HCT116 (cell line): Measurements from ENCODE around the gene LAMTOR5. TPM values are rescaled to one million over a fixed set of nuclear protein-coding genes. Genes with fewer than 3 reads are reported as not detected.

Experiments used
- ATAC-seq: fragments of 200-7000 bp; cut with Tn5 transposase; 2 replicates; pipeline ENCODE4 v1.9.1; 2020; ENCODE audit warnings: mild to moderate bottlenecking, moderate library complexity
- BruUV-seq: library from RNA; stranded (reverse); fragments of 400-500 nt; replicated peaks from 2 replicates; lab custom pipeline; 2021; lab: Mats Ljungman, UMichigan
- CTCF ChIA-PET: fragments of 300-600 bp; sonication (Branson Sonifier 250); formaldehyde crosslinking; loops from one replicate; lab custom pipeline; 2021; ENCODE audit warnings: antibody characterized with exemption; lab: Charles Lee
- POLR2A ChIA-PET: fragments of 300-600, 350-600 bp; sonication (Branson Sonifier 250); formaldehyde crosslinking; loops from one replicate; lab custom pipeline; 2021; ENCODE audit warnings: antibody characterized with exemption; lab: Charles Lee
- RAD21 ChIA-PET, 2 experiments: fragments of 300-600 bp; sonication (Branson Sonifier 250); formaldehyde crosslinking; loops; one replicate each; lab custom pipeline; 2023; ENCODE audit warnings: low total read pairs in 2 of 2; ENCODE audit not compliant: uncharacterized antibody in 2 of 2, unreplicated experiment in 2 of 2, low non-redundant PET in 1 of 2; lab: Charles Lee
- DNase-seq: peaks from one replicate; pipeline ENCODE4 v3.0.0-alpha.2; 2010; ENCODE audit warnings: low read depth, low spot score
- H2AFZ ChIP-seq: fragments of 200-600 bp; shearing (Covaris generic), sonication (generic); 2 replicates; pipeline ENCODE4 v1.6.1; 2017; ENCODE audit warnings: low read depth, mixed run types, mixed read lengths, antibody characterized with exemption, low read length; ENCODE audit not compliant: poor library complexity, severe bottlenecking
- H3K27ac ChIP-seq: 2 replicates; pipeline ENCODE4 v1.5.1; 2012; ENCODE audit warnings: low read depth, low read length
- H3K27me3 ChIP-seq: fragments of 200-600 bp; sonication (generic); 2 replicates; pipeline ENCODE4 v1.6.1; 2016; ENCODE audit warnings: mixed run types, low read length, mixed read lengths; ENCODE audit not compliant: insufficient read depth
- H3K36me3 ChIP-seq, 2 experiments: fragments of 200-500 bp in 1 of 2; fragments of 200-600 bp in 1 of 2; sonication (Bioruptor generic) in 1 of 2; sonication (generic) in 1 of 2; 2 replicates each; pipeline versions ENCODE4 v1.5.1 to v1.6.1; 2014 to 2016; ENCODE audit warnings: low read length in 2 of 2, inconsistent platforms in 1 of 2, mixed read lengths in 1 of 2, mixed run types in 1 of 2; ENCODE audit not compliant: insufficient read depth in 2 of 2, control insufficient read depth in 1 of 2
- H3K4me1 ChIP-seq, 2 experiments: fragments of 200-600 bp in 1 of 2; sonication (generic) in 1 of 2; 2 replicates each; pipeline versions ENCODE4 v1.5.1 to v1.6.1; 2012 to 2017; ENCODE audit warnings: low read length in 2 of 2, inconsistent platforms in 1 of 2, mild to moderate bottlenecking in 1 of 2, mixed read lengths in 1 of 2, mixed run types in 1 of 2, moderate library complexity in 1 of 2; ENCODE audit not compliant: insufficient read depth in 2 of 2, control insufficient read depth in 1 of 2
- H3K4me2 ChIP-seq: fragments of 200-600 bp; sonication (generic); 2 replicates; pipeline ENCODE4 v1.6.1; 2017; ENCODE audit warnings: mixed run types, low read length, mixed read lengths
- H3K4me3 ChIP-seq, 2 experiments: fragments of 200-600 bp in 1 of 2; sonication (generic) in 1 of 2; replicated peaks in 1 of 2; 2 replicates each; pipeline ENCODE4 v1.5.1; 2011 to 2016; ENCODE audit warnings: low read length in 2 of 2, control low read depth in 1 of 2, low read depth in 1 of 2, mild to moderate bottlenecking in 1 of 2, mixed read lengths in 1 of 2, mixed run types in 1 of 2
- H3K79me2 ChIP-seq: fragments of 200-600 bp; sonication (generic); 2 replicates; pipeline ENCODE4 v1.6.1; 2017; ENCODE audit warnings: mild to moderate bottlenecking, mixed run types, low read length, moderate library complexity, mixed read lengths; ENCODE audit not compliant: insufficient read depth
- H3K9ac ChIP-seq: fragments of 200-600 bp; sonication (generic); 2 replicates; pipeline ENCODE4 v1.6.1; 2016; ENCODE audit warnings: low read length, mixed read lengths
- H3K9me2 ChIP-seq: fragments of 200-600 bp; sonication (generic), shearing (Covaris generic); 2 replicates; pipeline ENCODE4 v1.6.1; 2017; ENCODE audit warnings: mixed run types, mild to moderate bottlenecking, moderate library complexity; ENCODE audit not compliant: insufficient read depth
- H3K9me3 ChIP-seq, 2 experiments: fragments of 200-500 bp in 1 of 2; fragments of 200-600 bp in 1 of 2; sonication (Bioruptor generic) in 1 of 2; sonication (generic) in 1 of 2; 2 replicates each; pipeline ENCODE4 v1.6.1; 2014 to 2017; ENCODE audit warnings: low read length in 2 of 2, mixed read lengths in 2 of 2, inconsistent platforms in 1 of 2, low read depth in 1 of 2, mild to moderate bottlenecking in 1 of 2, mixed run types in 1 of 2, moderate library complexity in 1 of 2; ENCODE audit not compliant: control insufficient read depth in 1 of 2, insufficient read depth in 1 of 2
- H4K20me1 ChIP-seq: fragments of 200-600 bp; sonication (generic), shearing (Covaris generic); 2 replicates; pipeline ENCODE4 v1.6.1; 2017; ENCODE audit warnings: mixed run types, mild to moderate bottlenecking, moderate library complexity; ENCODE audit not compliant: insufficient read depth
- CEBPB ChIP-seq: IDR thresholded peaks from 2 replicates; pipeline ENCODE4 v1.6.1; 2012; ENCODE audit warnings: low read depth
- EGR1 ChIP-seq: IDR thresholded peaks from 2 replicates; pipeline ENCODE4 v1.6.1; 2012; ENCODE audit warnings: low read depth
- POLR2A ChIP-seq: IDR thresholded peaks from 2 replicates; pipeline ENCODE4 v1.7.0; 2011; ENCODE audit warnings: borderline replicate concordance; ENCODE audit not compliant: insufficient read depth, insufficient read length; ENCODE audit errors: extremely low read depth
- SIN3A ChIP-seq: IDR thresholded peaks from 2 replicates; pipeline ENCODE4 v1.6.1; 2012; ENCODE audit warnings: low read depth
- SRF ChIP-seq: IDR thresholded peaks from 2 replicates; pipeline ENCODE4 v1.6.1; 2012; ENCODE audit warnings: low read depth
- TCF7L2 ChIP-seq: IDR thresholded peaks from 2 replicates; pipeline ENCODE4 v1.7.0; 2011; ENCODE audit warnings: borderline replicate concordance, inconsistent platforms; ENCODE audit not compliant: insufficient read depth, insufficient read length; ENCODE audit errors: extremely low read depth
- ZFX ChIP-seq: fragments of 450-650 bp; IDR thresholded peaks from 2 replicates; pipeline ENCODE4 v1.6.1; 2017
- intact Hi-C: fragments of 100-400 bp; cut with micrococcal nuclease; formaldehyde crosslinking; loops from 2 replicates; pipeline ENCODE4 v1.10.0; 2022
- total RNA-seq: library from RNA; stranded (reverse); gene quantifications from one replicate; pipeline ENCODE4 v1.2.1, GENCODE V29; 2021; ENCODE audit not compliant: unreplicated experiment
- TF ChIP-seq, protein P1 (sequence below), 3 experiments: fragments of 200-600 bp in 1 of 3; sonication (generic) in 1 of 3; IDR thresholded peaks in 2 of 3; conservative IDR thresholded peaks in 1 of 3; 2 replicates each; pipeline ENCODE4 v1.5.1; 2012 to 2017; ENCODE audit warnings: low read depth in 2 of 3, low read length in 2 of 3, antibody characterized with exemption in 1 of 3, borderline replicate concordance in 1 of 3, control low read depth in 1 of 3, mild to moderate bottlenecking in 1 of 3, mixed read lengths in 1 of 3, mixed run types in 1 of 3, moderate library complexity in 1 of 3; ENCODE audit not compliant: insufficient read depth in 1 of 3
- TF ChIP-seq, protein P2 (sequence below): IDR thresholded peaks from 2 replicates; pipeline ENCODE4 v1.6.1; 2012
- TF ChIP-seq, protein P3 (sequence below): IDR thresholded peaks from 2 replicates; pipeline ENCODE4 v1.6.1; 2011; ENCODE audit warnings: mild to moderate bottlenecking, low read length, moderate library complexity; ENCODE audit not compliant: insufficient replicate concordance; ENCODE audit errors: extremely low read depth

LAMTOR5 gene
- total RNA-seq, 1 experiment from 2014 or later, result 137 TPM

DNA sequence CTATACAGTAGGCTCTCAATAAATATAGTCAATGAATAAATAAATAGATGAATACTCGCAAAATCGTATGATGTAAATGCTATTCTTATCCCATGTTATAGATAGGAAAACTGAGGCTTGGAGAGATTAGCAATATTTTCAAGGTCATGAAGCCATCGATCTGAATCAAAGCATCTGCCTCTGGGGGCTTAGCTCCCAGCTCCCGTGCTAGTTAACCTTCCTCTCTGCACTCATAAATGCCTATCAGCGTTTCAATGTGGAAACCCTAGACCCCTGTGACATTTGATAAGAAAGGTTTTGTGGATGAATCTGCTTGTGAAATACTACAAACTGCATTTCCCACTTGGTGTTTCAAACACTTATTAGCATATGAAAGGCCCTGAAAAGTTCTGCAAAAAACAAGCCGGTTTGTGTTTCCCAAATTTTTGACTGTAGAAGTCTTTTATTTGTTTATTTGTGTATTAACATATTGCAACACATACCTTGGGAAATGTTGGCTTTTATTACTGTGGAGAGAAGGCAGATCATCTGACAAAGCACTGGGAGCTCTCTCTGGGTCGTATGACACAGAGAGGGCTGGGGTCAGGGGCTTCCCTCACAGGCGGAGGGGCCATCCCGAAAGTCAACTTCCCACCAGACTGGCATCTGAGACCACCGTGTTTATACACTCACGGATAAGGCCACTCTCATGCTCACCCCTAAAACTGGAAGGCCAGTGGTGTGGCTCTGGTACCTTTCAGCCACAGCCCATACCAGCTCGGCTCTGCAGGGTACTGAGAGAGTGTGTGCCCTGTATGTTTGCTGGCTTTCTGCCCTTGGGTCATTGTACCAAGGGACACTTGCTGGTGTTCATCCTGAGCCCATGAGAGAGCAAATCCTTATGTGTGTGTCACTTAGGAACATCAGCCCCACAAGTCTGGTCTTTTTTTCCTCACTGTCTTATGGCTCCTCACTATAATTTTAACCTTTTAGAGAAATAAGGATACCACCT lies 42.5 kb upstream of the LAMTOR5 start:
- Histone ChIP-seq H2AFZ (no peak overlapping the region), H3K4me2 (no peak overlapping the region), H3K27me3 (peaks cover 38% of the 10 kb centered on the region), H4K20me1 (no peaks in the 10 kb centered on the region), H3K79me2 (no peaks in the 10 kb centered on the region), H3K9me3 (no peaks in the 10 kb centered on the region), H3K27ac (no peak overlapping the region), H3K9me2 (no peaks in the 10 kb centered on the region), H3K4me1 (no peaks in the 10 kb centered on the region), H3K9ac (no peak overlapping the region), H3K4me3 (no peak overlapping the region), H3K36me3 (no peaks in the 10 kb centered on the region)
- DNase-seq, result no peak
- ChIA-PET CTCF (no interaction called here), POLR2A (no interaction called here), RAD21 (no interaction called here)
- intact Hi-C loops, result no loop called here
- BruUV-seq, result no TSS peak
- no peak for ATAC-seq
- TF ChIP-seq, protein P1, sequence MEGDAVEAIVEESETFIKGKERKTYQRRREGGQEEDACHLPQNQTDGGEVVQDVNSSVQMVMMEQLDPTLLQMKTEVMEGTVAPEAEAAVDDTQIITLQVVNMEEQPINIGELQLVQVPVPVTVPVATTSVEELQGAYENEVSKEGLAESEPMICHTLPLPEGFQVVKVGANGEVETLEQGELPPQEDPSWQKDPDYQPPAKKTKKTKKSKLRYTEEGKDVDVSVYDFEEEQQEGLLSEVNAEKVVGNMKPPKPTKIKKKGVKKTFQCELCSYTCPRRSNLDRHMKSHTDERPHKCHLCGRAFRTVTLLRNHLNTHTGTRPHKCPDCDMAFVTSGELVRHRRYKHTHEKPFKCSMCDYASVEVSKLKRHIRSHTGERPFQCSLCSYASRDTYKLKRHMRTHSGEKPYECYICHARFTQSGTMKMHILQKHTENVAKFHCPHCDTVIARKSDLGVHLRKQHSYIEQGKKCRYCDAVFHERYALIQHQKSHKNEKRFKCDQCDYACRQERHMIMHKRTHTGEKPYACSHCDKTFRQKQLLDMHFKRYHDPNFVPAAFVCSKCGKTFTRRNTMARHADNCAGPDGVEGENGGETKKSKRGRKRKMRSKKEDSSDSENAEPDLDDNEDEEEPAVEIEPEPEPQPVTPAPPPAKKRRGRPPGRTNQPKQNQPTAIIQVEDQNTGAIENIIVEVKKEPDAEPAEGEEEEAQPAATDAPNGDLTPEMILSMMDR (IDR thresholded peaks at IDR 0.05 in 2 of 3, conservative IDR thresholded peaks at IDR 0.05 in 1 of 3; ENCODE audit: borderline replicate concordance in 1 of 3, insufficient read depth in 1 of 3, low read depth in 2 of 3, low read length in 2 of 3), result no peak
- no peak for TF ChIP-seq CEBPB
- TF ChIP-seq ZFX, result no peak
- TF ChIP-seq EGR1, result no peak
- no peak for TF ChIP-seq POLR2A
- no peak for TF ChIP-seq SRF
- TF ChIP-seq, protein P2, sequence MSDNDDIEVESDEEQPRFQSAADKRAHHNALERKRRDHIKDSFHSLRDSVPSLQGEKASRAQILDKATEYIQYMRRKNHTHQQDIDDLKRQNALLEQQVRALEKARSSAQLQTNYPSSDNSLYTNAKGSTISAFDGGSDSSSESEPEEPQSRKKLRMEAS, result no peak
- TF ChIP-seq TCF7L2, result no peak
- no peak for TF ChIP-seq SIN3A
- TF ChIP-seq, protein P3, sequence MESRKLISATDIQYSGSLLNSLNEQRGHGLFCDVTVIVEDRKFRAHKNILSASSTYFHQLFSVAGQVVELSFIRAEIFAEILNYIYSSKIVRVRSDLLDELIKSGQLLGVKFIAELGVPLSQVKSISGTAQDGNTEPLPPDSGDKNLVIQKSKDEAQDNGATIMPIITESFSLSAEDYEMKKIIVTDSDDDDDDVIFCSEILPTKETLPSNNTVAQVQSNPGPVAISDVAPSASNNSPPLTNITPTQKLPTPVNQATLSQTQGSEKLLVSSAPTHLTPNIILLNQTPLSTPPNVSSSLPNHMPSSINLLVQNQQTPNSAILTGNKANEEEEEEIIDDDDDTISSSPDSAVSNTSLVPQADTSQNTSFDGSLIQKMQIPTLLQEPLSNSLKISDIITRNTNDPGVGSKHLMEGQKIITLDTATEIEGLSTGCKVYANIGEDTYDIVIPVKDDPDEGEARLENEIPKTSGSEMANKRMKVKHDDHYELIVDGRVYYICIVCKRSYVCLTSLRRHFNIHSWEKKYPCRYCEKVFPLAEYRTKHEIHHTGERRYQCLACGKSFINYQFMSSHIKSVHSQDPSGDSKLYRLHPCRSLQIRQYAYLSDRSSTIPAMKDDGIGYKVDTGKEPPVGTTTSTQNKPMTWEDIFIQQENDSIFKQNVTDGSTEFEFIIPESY, result no peak
